GM21447 (cell line): ENCODE measurements around the gene PRPF18.
A peak's percentile ranks its signal among the peaks of the same experiment; 100 is the strongest.
"Not testable (repeated sequence)": the region's sequence is repeated elsewhere in the genome, so short reads cannot be mapped to it uniquely, and the experiment has no call there.

ENCODE experiments used
- ATAC-seq: cut with Tn5 transposase; IDR thresholded peaks from one replicate; pipeline ENCODE4 v1.9.1; 2021; ENCODE audit not compliant: unreplicated experiment

Gene PRPF18

GRCh38 chr10:13586676-13587355 lies at the start of gene PRPF18:
Gene PRPF18, plus strand, starts transcription at chr10:13586965. Its CDS starts 122 bp downstream, at chr10:13587087.
- peak; percentile 99 for ATAC-seq

DNA sequence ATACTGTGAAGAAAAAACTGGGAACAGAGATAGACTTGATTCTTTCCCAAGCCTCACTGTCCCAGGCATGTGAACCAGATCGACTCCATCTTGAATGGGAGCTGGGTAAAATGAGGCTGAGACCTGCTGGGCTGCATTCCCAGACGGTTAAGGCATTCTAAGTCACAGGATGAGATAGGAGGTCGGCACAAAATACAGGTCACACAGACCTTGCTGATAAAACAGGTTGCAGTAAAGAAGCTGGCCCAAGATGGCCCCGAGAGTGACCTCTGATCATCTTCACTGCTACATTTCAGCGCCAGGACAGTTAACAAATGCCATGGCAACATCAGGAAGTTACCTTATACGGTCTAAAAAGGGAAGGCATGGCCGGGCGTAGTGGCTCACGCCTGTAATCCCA lies 48.8 kb upstream of the PRPF18 start:
- ATAC-seq: not testable (repeated sequence)

DNA sequence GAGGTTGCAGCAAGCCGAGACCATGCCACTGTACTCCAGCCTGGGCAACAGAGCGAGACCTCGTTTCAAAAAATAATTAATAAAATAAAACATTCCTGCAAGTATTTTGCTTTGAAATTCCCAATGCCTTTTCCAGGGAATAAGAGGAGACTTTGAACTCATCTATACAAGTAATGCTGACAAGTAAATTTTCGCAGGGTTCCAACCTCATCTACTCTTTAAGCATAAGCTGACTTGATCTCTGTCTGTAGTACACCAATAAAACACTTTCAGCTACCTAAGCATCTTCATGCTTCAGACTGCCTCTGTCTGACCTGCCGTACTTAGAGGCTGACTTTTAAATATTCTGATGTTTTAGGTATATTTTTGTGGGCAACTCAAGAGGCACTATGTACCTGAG lies 44.2 kb upstream of the PRPF18 start:
- ATAC-seq: no peak

DNA sequence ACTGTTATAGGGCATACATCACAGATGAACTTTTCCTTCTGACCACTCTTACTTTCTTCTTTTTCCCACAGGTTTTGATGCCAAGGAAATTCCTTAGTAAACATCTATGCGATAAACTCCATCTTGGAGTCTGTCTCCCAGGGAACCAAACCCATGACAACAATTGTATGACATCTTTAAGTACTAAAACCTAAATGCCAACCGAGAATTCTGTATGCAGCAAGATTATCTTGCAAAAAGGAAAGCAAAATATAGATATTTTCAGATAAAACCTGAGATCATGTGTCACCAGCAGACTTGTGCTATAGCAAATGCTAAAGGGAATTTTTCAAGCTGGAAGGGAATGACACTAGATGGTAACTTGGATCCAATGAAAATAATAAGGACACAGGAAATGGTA lies 36.0 kb upstream of the PRPF18 start:
- no peak for ATAC-seq

DNA sequence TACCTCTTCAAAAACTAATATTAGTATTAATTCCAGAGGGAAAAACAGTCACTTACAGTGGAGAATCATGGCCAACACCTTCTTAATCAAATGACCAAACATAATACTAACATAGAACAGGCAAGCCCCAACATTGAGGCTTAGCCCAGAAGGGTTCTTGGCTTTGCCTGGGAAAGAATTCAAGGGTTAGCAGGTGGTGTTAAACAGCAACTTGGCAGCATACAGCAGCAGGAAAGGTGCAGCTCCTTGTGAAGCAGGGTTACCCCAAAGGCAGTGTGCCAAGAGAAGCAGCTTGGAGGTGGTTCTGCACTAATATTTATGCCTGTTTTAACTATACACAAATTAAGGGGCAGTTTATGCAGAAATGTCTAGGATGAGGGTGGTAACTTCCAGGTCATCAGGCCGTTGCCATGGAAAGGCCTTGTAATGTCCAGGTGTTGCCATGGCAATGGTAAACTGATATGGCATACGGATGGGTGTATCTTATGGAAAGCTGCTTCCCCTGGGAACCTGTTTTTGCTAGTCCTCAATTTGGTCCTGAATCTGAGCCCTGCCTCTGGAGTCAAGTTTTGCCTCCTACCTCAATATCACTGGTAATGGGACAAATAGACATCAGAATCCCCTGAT lies 30.8 kb upstream of the PRPF18 start:
- no peak for ATAC-seq

- ATAC-seq: no peak
Observed at GRCh38 chr10:13559124-13559700, 27.6 kb upstream of the PRPF18 start.

DNA sequence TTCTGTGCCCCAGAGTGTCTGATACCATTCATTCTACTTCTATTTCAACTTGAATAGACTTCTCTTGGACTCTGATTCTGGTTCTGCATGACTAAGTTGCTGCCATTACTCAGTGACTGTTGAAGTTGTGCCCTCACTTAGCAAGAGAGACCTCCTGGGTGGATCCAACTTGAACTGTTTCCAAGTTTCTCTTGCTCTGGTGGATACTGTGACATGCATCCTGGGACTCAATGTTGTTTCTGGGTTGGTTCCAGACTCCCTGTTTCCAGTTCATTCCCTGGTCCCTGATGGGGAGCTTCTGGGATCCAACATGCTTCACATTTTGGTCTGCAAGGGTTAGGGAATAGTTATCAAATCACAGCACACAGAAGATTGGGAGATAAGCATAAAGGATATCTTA lies 26.2 kb upstream of the PRPF18 start:
- ATAC-seq: no peak

DNA sequence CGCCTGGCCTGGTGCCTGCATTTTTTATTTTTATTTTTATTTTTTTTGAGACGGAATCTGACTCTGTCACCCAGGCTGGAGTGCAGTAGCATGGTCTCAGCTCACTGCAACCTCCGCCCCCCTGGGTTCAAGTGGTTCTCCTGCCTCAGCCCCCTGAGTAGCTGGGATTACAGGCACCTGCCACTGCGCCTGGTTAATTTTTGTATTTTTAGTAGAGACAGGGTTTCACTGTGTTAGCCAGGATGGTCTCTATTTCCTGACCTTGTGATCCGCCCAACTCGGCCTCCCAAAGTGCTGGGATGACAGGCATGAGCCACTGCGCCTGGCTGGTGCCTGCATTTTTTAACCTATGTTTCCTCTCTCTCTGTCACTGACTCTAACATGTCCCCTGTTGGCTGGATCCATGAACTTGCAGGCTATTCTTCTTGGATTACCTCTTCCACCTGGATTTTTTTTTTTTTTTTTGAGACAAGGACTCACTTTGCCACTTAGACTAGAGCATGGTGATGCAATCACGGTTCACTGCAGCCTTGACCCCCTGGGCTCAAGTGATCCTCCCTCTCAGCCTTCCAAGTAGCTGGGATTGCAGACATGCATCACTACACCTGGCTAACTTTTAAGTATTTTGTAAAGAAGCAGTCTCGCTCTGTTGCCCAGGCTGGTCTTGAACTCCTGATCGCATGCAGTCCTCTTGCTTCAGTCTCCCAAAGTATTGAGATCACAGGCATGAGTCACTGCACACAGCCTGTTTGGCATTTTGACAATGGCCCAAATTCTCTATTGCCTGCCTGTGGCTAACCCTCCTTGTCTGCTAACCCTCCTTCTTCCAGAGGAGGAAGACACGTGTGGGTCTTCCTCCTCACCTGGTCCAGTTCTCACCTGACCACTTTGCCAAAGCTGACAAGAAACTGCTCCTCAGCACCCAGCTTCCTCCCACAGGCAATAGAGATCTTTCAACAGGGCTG lies 23.0 kb upstream of the PRPF18 start:
- ATAC-seq: no peak

GRCh38 chr10:13564576-13564975 lies 22.2 kb upstream of the PRPF18 start:
- ATAC-seq: no peak

DNA sequence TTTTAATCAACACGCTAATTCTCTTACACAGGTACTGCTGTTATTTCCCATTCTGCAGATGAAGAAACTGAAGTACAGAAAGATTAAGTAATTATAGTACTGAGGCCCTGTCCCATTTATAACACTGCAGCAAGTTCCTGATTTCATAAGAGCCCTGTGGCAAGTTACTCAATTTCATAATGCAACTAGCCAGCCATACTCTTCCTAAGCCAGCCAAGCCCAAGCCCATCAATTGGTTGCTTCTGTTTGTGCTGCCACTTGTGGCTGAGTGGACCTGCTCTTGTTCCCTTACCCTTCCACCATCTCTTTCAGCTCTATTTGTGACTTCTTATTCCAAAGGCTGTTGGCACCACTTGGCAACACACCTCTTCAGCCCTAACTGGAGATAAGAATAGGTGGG lies 19.7 kb upstream of the PRPF18 start:
- ATAC-seq: no peak

- ATAC-seq: no peak
Observed at GRCh38 chr10:13571541-13571940, 15.2 kb upstream of the PRPF18 start.

GRCh38 chr10:13573960-13574359 lies 12.8 kb upstream of the PRPF18 start:
- no peak for ATAC-seq

GRCh38 chr10:13585195-13585751 lies 1.5 kb upstream of the PRPF18 start:
- ATAC-seq: no peak

DNA sequence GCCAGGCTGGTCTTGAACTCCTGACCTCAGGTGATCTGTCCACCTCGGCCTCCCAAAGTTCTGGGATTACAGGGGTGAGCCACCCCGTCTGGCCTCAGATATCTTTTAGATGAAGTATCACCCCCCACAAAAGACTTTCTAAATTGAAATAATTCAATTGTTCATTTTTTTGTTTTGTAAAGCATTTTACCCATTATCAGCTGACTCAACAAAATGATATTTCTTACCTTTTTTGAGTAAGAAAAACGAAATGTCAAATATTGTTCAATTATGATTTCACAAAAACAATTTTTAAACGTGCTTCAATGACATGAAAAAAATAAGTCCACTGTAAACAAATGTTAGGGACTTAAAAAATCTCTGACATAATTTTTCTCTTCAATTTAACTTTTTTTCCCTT lies 822 bp upstream of the PRPF18 start:
- no peak for ATAC-seq

GRCh38 chr10:13587391-13587790 lies 626 bp downstream of the PRPF18 start:
- no peak for ATAC-seq

DNA sequence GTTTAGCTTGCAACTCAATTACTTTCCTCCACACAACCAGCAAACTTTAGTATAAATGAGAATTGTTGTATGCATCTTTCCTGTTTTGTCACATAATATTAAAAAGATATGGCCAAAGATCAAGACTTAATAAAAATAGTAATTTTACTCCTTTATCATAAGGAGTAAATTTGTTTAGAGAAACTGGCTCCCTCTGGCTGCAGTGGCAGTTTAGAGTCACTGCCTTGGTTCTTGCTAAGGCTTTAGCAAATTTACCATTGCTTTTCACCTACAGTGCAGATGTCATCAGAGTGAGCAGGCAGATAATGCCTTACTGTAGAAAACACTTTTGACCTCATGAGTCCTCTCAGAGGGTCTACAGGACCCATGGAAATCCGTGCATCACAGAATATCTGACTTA lies 2.6 kb downstream of the PRPF18 start:
- no peak for ATAC-seq

- ATAC-seq: no peak
Observed at GRCh38 chr10:13590886-13591285, 4.1 kb downstream of the PRPF18 start.

- no peak for ATAC-seq
Observed at GRCh38 chr10:13592306-13592705, 5.5 kb downstream of the PRPF18 start.

GRCh38 chr10:13593535-13593934 lies 6.8 kb downstream of the PRPF18 start:
- no peak for ATAC-seq

DNA sequence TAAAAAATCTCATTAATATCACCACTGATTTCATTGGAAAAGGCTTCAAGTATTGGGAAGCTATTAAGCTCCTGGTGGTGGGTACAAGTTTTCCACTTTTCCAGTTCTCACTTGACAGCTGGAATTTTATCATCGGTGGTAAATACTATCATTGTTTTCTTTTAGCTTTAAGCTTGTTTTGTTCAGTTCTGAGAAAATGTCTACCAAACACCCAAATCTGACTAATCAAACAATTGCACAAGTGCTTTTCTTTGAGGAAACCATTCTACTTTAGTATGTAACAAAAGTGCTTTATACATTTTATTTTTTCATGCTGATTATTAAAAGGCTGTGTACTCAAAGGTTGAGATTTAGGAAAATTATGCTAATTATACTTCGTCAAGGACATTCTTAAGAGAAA lies 7.9 kb downstream of the PRPF18 start:
- ATAC-seq: no peak

- ATAC-seq: no peak
Observed at GRCh38 chr10:13597909-13598308, 11.1 kb downstream of the PRPF18 start.
